GM19372 (cell line): ENCODE results near the gene PHYKPL.

ENCODE experiments used
- ATAC-seq: cut with Tn5 transposase; IDR thresholded peaks from one replicate; pipeline ENCODE4 v1.9.1; 2021; ENCODE audit warnings: mild to moderate bottlenecking, low read depth, moderate library complexity; ENCODE audit not compliant: unreplicated experiment

The PHYKPL gene

GRCh38 chr5:178196281-178196812 is 36.3 kb downstream of the PHYKPL start:
- ATAC-seq: no peak

DNA sequence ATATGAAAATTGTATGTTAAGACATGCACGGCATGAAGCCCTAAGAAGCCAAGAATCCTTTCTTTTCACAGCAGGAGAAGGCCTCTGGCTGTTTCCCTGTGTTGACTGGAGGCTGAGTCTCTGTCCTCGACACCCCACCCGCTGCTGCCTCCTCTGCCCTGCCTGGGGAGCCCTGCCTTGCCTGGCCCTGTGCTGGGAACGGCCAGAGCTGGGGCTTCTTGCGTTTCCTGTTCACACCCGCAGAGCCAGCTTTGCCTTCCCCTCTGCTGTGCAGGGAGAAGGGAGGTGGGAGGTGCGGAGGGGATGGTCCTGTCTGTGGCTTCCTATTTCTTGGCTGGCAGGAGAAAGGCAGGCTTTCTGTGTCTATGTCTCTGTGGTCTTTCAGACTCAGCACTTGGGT is 38.6 kb downstream of the PHYKPL start:
- ATAC-seq: no peak

DNA sequence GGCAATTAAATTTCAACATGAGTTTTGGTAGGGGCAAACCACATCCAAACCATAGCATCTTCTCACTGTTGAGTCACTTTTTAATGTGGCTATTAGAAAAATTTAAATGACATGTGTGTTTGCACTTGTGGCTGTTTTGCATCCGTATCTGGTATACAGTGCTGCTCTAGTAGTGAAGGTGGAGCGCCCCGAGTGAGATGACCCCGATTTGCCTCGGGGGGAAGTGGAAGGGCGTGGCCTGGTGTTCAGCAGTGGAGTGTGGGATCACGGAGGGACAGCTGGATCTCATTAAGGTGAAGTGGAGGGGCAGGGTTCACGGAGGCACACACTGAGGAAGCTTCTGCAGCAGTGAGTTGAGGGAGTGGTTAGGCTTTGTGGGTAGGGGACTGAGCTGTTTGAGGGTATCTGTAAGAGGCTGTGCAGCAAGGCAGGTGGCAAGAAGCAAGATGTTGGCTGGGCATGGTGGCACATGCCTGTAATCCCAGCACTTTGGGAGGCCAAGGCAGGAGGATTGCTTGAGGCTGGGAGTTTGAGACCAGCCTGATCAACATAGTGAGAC is 39.3 kb downstream of the PHYKPL start:
- ATAC-seq: no peak

GRCh38 chr5:178192787-178193186 is 39.8 kb downstream of the PHYKPL start:
- ATAC-seq: no peak

GRCh38 chr5:178192244-178192643 is 40.4 kb downstream of the PHYKPL start:
- ATAC-seq: no peak

- ATAC-seq: no peak
Observed at GRCh38 chr5:178191661-178192060, 40.9 kb downstream of the PHYKPL start.

DNA sequence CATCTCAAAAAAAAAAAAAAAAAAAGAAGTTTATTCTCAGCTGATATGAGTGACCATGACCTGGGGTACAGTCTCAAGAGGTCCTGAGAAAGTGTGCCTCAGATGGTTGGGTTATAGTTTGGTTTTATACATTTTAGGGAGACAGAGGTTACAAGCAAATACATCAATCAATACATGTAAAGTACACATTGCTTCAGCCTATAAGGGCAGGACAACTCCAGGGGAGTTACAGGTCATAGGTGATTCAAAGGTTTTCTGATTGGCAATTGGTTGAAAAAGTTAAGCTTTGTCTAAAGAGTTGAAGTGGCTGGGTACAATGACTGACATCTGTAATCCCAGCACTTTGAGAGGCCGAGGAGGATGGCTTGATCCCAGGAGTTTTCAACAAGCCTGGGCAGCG is 43.2 kb downstream of the PHYKPL start:
- no peak for ATAC-seq

DNA sequence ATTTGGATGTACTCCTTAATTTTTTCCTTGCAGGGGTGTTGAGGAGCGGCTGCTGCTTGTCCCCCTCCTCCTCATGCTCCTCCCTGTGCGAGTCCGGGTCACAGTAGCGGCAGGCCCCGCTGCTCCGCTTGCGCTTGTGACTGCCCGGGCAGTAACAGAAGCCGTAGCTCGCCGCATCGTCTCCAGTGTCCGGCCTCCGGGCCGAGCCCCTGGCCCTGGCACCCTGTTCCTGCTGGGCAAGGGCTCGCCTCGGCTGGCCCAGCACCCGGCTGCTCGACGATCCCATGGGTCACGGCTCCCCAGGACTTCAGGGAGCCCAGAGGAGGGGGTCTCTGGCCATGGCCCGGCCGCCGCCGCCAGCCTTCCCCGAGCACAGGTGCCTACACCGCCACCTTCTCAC is 45.6 kb downstream of the PHYKPL start, which contains the start of gene GMCL2:
GMCL2 (minus strand) TSS at position 358 of the 400 bp plus-strand sequence; CDS start at position 286, 72 bp downstream.
- ATAC-seq: no peak

- no peak for ATAC-seq
Observed at GRCh38 chr5:178186427-178186826, 46.2 kb downstream of the PHYKPL start.

- ATAC-seq: no peak
Observed at GRCh38 chr5:178182158-178182876, 50.3 kb downstream of the PHYKPL start.

GRCh38 chr5:178180141-178180863 is 52.3 kb downstream of the PHYKPL start:
- no peak for ATAC-seq

DNA sequence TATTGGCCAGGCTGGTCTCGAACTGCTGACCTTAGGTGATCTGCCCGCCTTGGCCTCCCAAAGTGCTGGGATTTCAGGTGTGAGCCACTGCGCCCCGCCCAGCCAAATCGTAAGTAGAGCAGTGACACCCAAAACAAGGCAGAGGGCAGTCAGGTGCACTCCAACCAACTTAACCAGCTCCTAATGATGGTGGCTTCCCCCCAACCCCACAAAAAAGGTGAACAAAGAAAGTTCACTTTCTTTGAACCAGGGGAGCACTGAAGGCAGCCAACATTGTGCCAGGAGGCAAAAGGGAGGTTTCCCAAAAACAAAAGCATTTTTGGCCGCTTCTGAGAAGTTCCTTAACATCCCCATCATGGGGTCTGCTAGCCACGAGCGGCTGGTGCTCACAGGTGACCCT is 55.0 kb downstream of the PHYKPL start:
- no peak for ATAC-seq

DNA sequence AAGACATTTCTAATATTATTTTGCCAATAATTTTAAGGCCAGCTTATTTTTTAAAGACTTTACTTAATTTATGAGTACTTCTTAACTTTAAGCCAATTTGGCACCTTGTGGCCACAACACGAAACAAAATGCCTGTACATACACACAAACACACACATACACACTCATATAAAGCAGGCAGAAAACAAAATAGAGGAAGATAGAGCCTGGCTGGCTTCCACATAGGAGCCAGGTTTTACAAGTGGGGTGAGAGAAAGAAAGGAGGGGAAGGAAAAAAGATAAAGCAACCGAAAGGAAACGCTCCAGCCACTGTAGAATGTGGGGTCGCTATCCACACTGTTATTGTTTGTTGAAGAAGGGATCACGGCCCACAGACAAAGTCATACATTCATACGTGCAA is 55.8 kb downstream of the PHYKPL start:
- no peak for ATAC-seq

DNA sequence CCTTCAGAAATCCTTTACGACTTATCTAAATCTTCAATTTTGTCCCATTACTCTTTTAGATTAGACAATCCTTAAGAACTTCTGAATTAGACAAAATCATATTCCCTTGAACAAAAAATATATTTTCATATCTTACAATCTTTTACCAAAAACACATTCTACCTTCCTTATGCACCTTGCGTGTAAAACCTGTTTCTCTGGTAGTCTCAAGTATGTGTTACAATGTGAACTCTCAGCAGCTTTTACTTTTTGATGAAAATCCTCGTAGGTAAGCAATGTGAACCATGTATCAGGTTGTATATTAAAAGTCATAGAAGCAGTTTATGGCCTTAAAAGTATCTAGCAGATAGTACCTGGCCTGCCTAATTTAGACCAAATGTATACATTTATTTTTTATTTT is 58.1 kb downstream of the PHYKPL start:
- ATAC-seq: no peak

DNA sequence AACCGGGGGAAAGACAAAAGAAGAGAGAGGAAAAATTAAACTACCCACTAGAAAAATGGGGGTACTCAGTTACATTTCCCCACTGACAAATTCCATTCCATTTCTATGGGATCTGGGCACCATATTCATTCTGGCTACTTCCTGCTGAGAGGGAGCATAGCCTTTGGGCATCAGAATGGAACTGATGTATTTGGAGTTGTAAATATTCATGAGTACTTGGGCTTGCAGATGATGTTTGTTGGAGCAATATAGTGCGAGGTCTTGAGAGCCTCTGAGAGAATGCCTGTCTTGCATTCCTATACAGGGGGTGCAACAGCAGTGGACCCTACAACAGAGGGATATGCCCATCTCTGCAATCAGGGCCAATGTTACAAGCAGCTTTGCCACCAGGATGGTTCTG is 62.1 kb downstream of the PHYKPL start:
- ATAC-seq: no peak

GRCh38 chr5:178165581-178165980 is 67.0 kb downstream of the PHYKPL start:
- ATAC-seq: no peak

DNA sequence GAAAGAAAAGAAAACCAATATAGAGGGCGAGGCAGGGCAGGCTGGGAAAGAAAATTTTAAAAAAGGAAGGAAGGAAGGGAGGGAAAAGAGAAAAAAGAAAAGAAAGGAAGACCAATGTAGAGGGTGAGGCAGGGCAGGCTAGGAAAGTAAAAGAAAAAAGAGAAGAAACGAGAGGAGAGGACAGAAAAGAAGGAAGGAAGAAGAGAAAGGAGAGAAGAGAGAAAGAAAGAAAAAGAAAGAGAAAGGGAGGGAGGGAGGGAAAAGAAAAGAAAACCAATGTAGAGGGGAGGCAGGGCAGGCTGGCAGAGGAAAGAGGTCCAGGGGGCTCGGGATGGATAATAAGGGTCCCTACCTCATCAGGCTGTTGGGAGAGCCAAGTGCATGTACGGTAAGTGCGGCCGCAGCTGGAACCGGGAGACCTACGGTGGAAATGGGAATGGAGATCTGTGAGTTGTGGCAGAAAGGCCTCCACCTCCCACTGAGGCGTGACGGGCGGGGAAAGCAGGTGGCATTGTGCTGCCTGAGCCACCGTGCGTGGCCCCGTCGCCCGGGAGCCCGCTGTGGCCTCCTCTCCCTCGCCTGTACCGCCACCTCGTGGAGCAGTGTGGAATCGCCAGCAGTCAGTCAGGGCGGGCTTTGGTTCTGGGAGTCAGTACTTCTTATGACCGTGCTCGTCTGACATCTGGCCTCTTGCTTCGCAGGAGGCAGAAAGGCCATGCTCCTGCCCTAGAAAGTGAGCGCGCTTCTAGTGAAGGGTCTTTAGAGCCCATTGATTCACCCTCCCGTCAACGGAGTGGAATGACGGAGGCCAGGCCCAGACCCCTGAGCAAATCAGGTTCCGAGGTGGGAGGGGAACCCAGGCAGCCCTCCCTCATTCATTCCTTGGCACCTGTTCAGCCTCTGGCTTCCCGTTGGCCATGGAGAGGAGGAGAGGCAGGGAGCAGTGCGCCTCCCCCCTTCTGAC is 68.5 kb downstream of the PHYKPL start:
- peak; percentile 90 for ATAC-seq

DNA sequence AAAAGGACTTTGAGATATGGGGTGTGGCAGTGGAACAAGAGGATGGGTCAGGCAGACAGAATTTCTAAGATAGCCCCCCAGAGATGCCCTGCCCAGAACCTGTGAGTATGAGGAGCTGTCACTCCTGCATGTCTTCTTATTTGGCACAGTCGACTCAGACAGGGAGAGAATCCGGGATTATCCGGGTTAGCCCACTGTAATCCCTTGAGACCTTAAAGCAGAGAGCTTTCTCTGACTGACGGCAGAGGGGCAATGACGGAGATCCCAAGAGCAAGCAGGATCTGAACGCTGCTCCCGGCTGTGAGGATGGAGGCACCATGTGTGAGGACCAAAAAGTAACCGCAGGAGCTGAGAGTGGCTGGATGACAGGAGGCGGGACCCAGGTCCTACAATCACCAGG is 70.1 kb downstream of the PHYKPL start:
- ATAC-seq: no peak

GRCh38 chr5:178160176-178160575 is 72.4 kb downstream of the PHYKPL start:
- ATAC-seq: no peak
